Endothelial cell of umbilical vein (primary cell): Measurements from ENCODE around the gene ADAMTS14. TPM values are rescaled to one million over a fixed set of nuclear protein-coding genes. Genes with fewer than 3 reads are reported as not detected.

Experiments
- BruUV-seq: library from RNA; stranded (reverse); fragments of 400-500 nt; replicated peaks from 2 replicates; lab custom pipeline; 2021; lab: Mats Ljungman, UMichigan
- CTCF ChIA-PET: fragments of 300-600, 350-600 bp; sonication (Branson Sonifier 250); formaldehyde crosslinking; loops from one replicate; lab custom pipeline; 2021; ENCODE audit warnings: antibody characterized with exemption, inconsistent platforms; lab: Charles Lee
- POLR2A ChIA-PET: fragments of 300-600, 350-600 bp; sonication (Branson Sonifier 250); formaldehyde crosslinking; loops from one replicate; lab custom pipeline; 2021; ENCODE audit warnings: antibody characterized with exemption, inconsistent platforms; lab: Charles Lee
- DNase-seq: peaks from one replicate; pipeline ENCODE4 v3.0.0-alpha.2; 2011; ENCODE audit warnings: low read depth, low spot score
- FAIRE-seq: peaks from 2 replicates; lab custom pipeline; 2011; peaks lifted over from hg19 to GRCh38; lab: Jason Lieb, UNC
- H2AFZ ChIP-seq: 2 replicates; pipeline ENCODE4 v1.6.0; 2012; ENCODE audit warnings: low read depth, low read length, control low read depth, inconsistent platforms
- H3K27ac ChIP-seq: 2 replicates; pipeline ENCODE4 v1.5.1; 2011; ENCODE audit warnings: low read depth, mild to moderate bottlenecking, control low read depth, low read length, moderate library complexity; ENCODE audit not compliant: insufficient read depth
- H3K27me3 ChIP-seq, 2 experiments: 2 replicates each; pipeline versions ENCODE4 v1.6.0 to v1.6.1; 2011; ENCODE audit warnings: low read length in 2 of 2, mixed read lengths in 1 of 2; ENCODE audit not compliant: control insufficient read depth in 2 of 2, insufficient read depth in 2 of 2
- H3K36me3 ChIP-seq, 2 experiments: 2 replicates in 1 of 2; 3 replicates in 1 of 2; pipeline ENCODE4 v1.5.1; 2011; ENCODE audit warnings: low read length in 2 of 2, mild to moderate bottlenecking in 1 of 2, moderate library complexity in 1 of 2; ENCODE audit not compliant: control insufficient read depth in 2 of 2, insufficient read depth in 2 of 2; ENCODE audit errors: extremely low read depth in 1 of 2
- H3K4me1 ChIP-seq: 3 replicates; pipeline ENCODE4 v1.5.1; 2011; ENCODE audit warnings: mild to moderate bottlenecking, low read length; ENCODE audit not compliant: control insufficient read depth, insufficient read depth; ENCODE audit errors: extremely low read depth
- H3K4me2 ChIP-seq: 2 replicates; pipeline ENCODE4 v1.6.1; 2011; ENCODE audit warnings: low read length, control low read depth, mixed read lengths; ENCODE audit not compliant: insufficient read depth
- H3K4me3 ChIP-seq, 3 experiments: fragments of 200-600 bp in 1 of 3; sonication (generic), shearing (Covaris generic) in 1 of 3; replicated peaks in 1 of 3; 2 replicates each; pipeline ENCODE4 v1.5.1; 2011 to 2016; ENCODE audit warnings: control low read depth in 3 of 3, low read length in 3 of 3, mild to moderate bottlenecking in 2 of 3, inconsistent platforms in 1 of 3, low read depth in 1 of 3, moderate library complexity in 1 of 3; ENCODE audit not compliant: insufficient read depth in 1 of 3
- H3K79me2 ChIP-seq: 2 replicates; pipeline ENCODE4 v1.6.0; 2012; ENCODE audit warnings: low read length, inconsistent platforms; ENCODE audit not compliant: control insufficient read depth, insufficient read depth
- H3K9ac ChIP-seq: replicated peaks from 2 replicates; pipeline ENCODE3; 2011; ENCODE audit warnings: low read length, control low read depth; ENCODE audit not compliant: insufficient read depth; ENCODE audit errors: extremely low read depth
- H3K9me1 ChIP-seq: replicated peaks from 3 replicates; pipeline ENCODE4 v1.6.0; 2011; ENCODE audit warnings: mild to moderate bottlenecking, low read length; ENCODE audit not compliant: control insufficient read depth, insufficient read depth; ENCODE audit errors: extremely low read depth
- H3K9me3 ChIP-seq: replicated peaks from 2 replicates; pipeline ENCODE4 v1.5.1; 2012; ENCODE audit warnings: low read length, inconsistent platforms; ENCODE audit not compliant: control insufficient read depth, insufficient read depth
- H4K20me1 ChIP-seq: replicated peaks from 2 replicates; pipeline ENCODE3; 2011; ENCODE audit warnings: mild to moderate bottlenecking, low read length; ENCODE audit not compliant: control insufficient read depth, insufficient read depth; ENCODE audit errors: extremely low read depth
- EZH2 ChIP-seq: IDR thresholded peaks from 2 replicates; pipeline ENCODE4 v1.6.1; 2012; ENCODE audit warnings: borderline replicate concordance, low read depth, mild to moderate bottlenecking, moderate library complexity, low read length, inconsistent platforms; ENCODE audit not compliant: severe bottlenecking
- FOS ChIP-seq: IDR thresholded peaks from 2 replicates; pipeline ENCODE4 v1.6.1; 2011; ENCODE audit warnings: mild to moderate bottlenecking, low read length, moderate library complexity, borderline replicate concordance; ENCODE audit not compliant: insufficient read depth
- GATA2 ChIP-seq: IDR thresholded peaks from 2 replicates; pipeline ENCODE4 v1.7.0; 2011; ENCODE audit warnings: low read depth, mild to moderate bottlenecking, moderate library complexity, mixed read lengths, low read length; ENCODE audit not compliant: insufficient read length, insufficient read depth
- JUN ChIP-seq: IDR thresholded peaks from 2 replicates; pipeline ENCODE4 v1.6.1; 2011; ENCODE audit warnings: borderline replicate concordance, low read depth; ENCODE audit not compliant: insufficient read length, insufficient read depth
- MYC ChIP-seq: IDR thresholded peaks from one replicate; pipeline ENCODE4 v1.6.1; 2011; ENCODE audit warnings: mild to moderate bottlenecking, low read depth, low read length
- POLR2A ChIP-seq: IDR thresholded peaks from 2 replicates; pipeline ENCODE4 v1.6.1; 2012; ENCODE audit warnings: low read depth, mild to moderate bottlenecking, control low read depth, low read length
- POLR2AphosphoS5 ChIP-seq: IDR thresholded peaks from 2 replicates; pipeline ENCODE4 v1.6.1; 2012; ENCODE audit warnings: low read depth, mild to moderate bottlenecking, control low read depth, low read length, moderate library complexity; ENCODE audit not compliant: insufficient read depth
- dilution Hi-C: fragments of 300-500 bp; cut with MboI; formaldehyde crosslinking; loops from one replicate; pipeline ENCODE4 v1.15.0; 2019; ENCODE audit warnings: low sequenced_read_pairs; ENCODE audit not compliant: extremely low pct_ligation_motif_present
- intact Hi-C: fragments of 100-400 bp; cut with micrococcal nuclease; formaldehyde crosslinking; loops from one replicate; pipeline ENCODE4 v1.10.0; 2022
- polyA plus RNA-seq, 4 experiments: library from polyadenylated mRNA; depleted of rRNA in 3 of 4; stranded (reverse) in 3 of 4; unstranded in 1 of 4; fragments of >200 nt; gene quantifications; 2 replicates each; pipeline versions ENCODE4 v1.2.1 to v1.2.3, GENCODE V29; 2011 to 2012; ENCODE audit warnings: missing spikeins in 1 of 4
- total RNA-seq: library from RNA; stranded (reverse); gene quantifications from 2 replicates; pipeline ENCODE4 v1.2.3, GENCODE V29; 2021
- TF ChIP-seq, protein P1 (sequence below): IDR thresholded peaks from 2 replicates; pipeline ENCODE4 v1.6.1; 2011; ENCODE audit not compliant: insufficient read depth, insufficient read length
- TF ChIP-seq, protein P2 (sequence below), 2 donors: IDR thresholded peaks; 1 replicate in 1 of 2; 2 replicates in 1 of 2; pipeline ENCODE4 v1.5.1; 2011; ENCODE audit warnings: low read length in 2 of 2, mild to moderate bottlenecking in 2 of 2, moderate library complexity in 2 of 2, control low read depth in 1 of 2, inconsistent platforms in 1 of 2, low read depth in 1 of 2; ENCODE audit not compliant: insufficient read depth in 1 of 2; ENCODE audit errors: extremely low read depth in 1 of 2

Gene ADAMTS14
- total and polyA plus RNA-seq, 2 donors (not counting 3 experiments of a cell fraction or from before 2014, with no cell fraction given): not detected

DNA sequence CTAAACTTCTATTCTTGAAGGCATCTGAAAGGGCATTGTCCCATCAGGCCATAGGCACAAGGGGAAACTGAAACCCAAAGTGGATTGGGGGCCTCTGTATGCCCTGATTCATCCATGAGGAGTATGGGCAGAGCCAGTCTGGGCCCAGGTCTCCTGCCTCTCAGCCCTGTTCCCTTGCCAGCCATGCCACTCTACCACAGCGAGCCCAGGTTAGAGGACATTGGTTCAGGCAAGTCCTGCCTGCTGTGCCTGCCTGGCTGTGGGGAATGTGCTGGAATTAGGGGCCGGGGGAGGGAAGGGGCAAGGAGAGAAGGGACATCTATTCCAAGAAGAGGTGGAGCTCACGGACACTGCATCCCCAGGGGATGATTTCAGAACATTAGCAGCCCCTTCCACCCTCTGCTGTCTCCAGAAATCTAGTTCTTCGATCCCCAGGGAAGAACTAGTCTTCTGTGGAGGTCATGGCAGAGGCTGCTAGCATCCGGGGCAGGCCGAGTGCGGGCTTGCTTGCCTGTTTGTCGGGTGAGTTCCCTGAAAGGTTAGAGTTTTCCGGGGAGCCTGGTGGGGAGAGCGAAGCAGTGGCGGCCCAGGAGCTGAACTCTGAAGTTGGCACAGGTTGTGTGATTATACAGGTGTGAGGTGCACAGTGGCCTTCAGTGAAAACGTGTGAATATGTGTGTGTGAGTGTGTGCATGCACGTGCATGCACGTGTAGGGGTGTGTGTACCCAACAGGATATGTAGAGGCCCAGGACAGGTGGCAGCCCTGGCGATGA is 75.1 kb downstream of the ADAMTS14 start:
- CTCF ChIA-PET: interaction anchor here (1.5 kb wide), 1 partner anchor 11 kb away, joined by 6 read pairs; no protein-coding TSS in a partner anchor
- no peaks in the 10 kb centered on the region for H3K79me2 ChIP-seq
- no peaks in the 10 kb centered on the region for H3K27me3 ChIP-seq
- intact Hi-C loops: no loop called here
- H3K4me2 ChIP-seq: no peak overlapping the region
- no peaks in the 10 kb centered on the region for H3K36me3 ChIP-seq
- no TSS peak for BruUV-seq
- dilution Hi-C loops: no loop called here
- H3K9ac ChIP-seq: no peak overlapping the region
- no peaks in the 10 kb centered on the region for H3K9me1 ChIP-seq
- no peak overlapping the region for H2AFZ ChIP-seq
- no peaks in the 10 kb centered on the region for H4K20me1 ChIP-seq
- no peak overlapping the region for H3K27ac ChIP-seq
- H3K4me1 ChIP-seq: peaks cover 6% of the 10 kb centered on the region
- FAIRE-seq (no peak), DNase-seq (no peak)
- POLR2A ChIA-PET: no interaction called here
- no peaks in the 10 kb centered on the region for H3K9me3 ChIP-seq
- no peak overlapping the region for H3K4me3 ChIP-seq
- TF ChIP-seq MYC (no peak), GATA2 (no peak), EZH2 (no peak), POLR2AphosphoS5 (no peak), FOS (no peak), JUN (no peak), POLR2A (no peak)
- TF ChIP-seq, protein P1, sequence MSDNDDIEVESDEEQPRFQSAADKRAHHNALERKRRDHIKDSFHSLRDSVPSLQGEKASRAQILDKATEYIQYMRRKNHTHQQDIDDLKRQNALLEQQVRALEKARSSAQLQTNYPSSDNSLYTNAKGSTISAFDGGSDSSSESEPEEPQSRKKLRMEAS: no peak
- TF ChIP-seq, protein P2, sequence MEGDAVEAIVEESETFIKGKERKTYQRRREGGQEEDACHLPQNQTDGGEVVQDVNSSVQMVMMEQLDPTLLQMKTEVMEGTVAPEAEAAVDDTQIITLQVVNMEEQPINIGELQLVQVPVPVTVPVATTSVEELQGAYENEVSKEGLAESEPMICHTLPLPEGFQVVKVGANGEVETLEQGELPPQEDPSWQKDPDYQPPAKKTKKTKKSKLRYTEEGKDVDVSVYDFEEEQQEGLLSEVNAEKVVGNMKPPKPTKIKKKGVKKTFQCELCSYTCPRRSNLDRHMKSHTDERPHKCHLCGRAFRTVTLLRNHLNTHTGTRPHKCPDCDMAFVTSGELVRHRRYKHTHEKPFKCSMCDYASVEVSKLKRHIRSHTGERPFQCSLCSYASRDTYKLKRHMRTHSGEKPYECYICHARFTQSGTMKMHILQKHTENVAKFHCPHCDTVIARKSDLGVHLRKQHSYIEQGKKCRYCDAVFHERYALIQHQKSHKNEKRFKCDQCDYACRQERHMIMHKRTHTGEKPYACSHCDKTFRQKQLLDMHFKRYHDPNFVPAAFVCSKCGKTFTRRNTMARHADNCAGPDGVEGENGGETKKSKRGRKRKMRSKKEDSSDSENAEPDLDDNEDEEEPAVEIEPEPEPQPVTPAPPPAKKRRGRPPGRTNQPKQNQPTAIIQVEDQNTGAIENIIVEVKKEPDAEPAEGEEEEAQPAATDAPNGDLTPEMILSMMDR (IDR thresholded peaks at IDR 0.05; ENCODE audit: extremely low read depth in 1 of 2, insufficient read depth in 1 of 2, low read depth in 1 of 2, low read length in 2 of 2): no peak
